Mammary microvascular endothelial cell (primary cell): ENCODE results near the gene TMPRSS11A. TPM values are rescaled to one million over a fixed set of nuclear protein-coding genes. Genes with fewer than 3 reads are reported as not detected.

Source experiments
- total RNA-seq: library from RNA; depleted of rRNA; stranded (reverse); fragments of >200 nt; gene quantifications from 2 replicates; pipeline ENCODE4 v1.2.3, GENCODE V29; 2015

Gene TMPRSS11A
- total RNA-seq: not detected in 2 replicates

GRCh38 chr4:67963356-67963755 lies at the start of gene TMPRSS11A:
Gene TMPRSS11A, minus strand, starts transcription at chr4:67963493. Its CDS starts 100 bp downstream, at chr4:67963393.

GRCh38 chr4:67883902-67884301 lies 79.4 kb downstream of the TMPRSS11A start, which contains the start of gene TMPRSS11D:
Gene TMPRSS11D, minus strand, starts transcription at chr4:67884002. Its CDS starts 69 bp downstream, at chr4:67883933.

Other genes with a start within 250 kb of the TMPRSS11A start
- gene GNRHR, start 209.1 kb downstream of the TMPRSS11A start, total RNA-seq: not detected in 2 replicates
- gene TMPRSS11D, start 79.5 kb downstream of the TMPRSS11A start, total RNA-seq: not detected in 2 replicates
- not detected in 2 replicates for gene TMPRSS11F, start 166.4 kb upstream of the TMPRSS11A start, total RNA-seq